ENCODE measurements around the gene PLAC1.

- TF ChIP-seq CTCF (IDR thresholded peaks at IDR 0.05) = no peak
- no peak for TF ChIP-seq EP300 (IDR thresholded peaks at IDR 0.05)
- no peak for TF ChIP-seq POLR2A (IDR thresholded peaks at IDR 0.05)
Observed at GRCh38 chrX:134552351-134552750, 105.9 kb downstream of the PLAC1 start.

Measured in ovary (tissue), 3 donors.